Right cardiac atrium (tissue), 5 donors: Measurements from ENCODE around the gene ZNF609. TPM values are rescaled to one million over a fixed set of nuclear protein-coding genes. Genes with fewer than 3 reads are reported as not detected.

Experiments
- ATAC-seq, 2 donors: fragments of 200-7000 bp; cut with Tn5 transposase; one replicate each; pipeline versions ENCODE4 v1.8.0 to v1.9.1; 2020; ENCODE audit warnings: moderate library complexity in 2 of 2, mild to moderate bottlenecking in 1 of 2
- DNase-seq, 3 donors: peaks; one replicate each; pipeline ENCODE4 v3.0.0-alpha.2; 2020
- H3K27ac ChIP-seq: one replicate; pipeline ENCODE4 v1.5.1; 2013; ENCODE audit warnings: mild to moderate bottlenecking, low read length, control low read depth, moderate library complexity
- H3K27me3 ChIP-seq: one replicate; pipeline ENCODE4 v1.6.1; 2013; ENCODE audit not compliant: control insufficient read depth, insufficient read depth
- H3K4me1 ChIP-seq: one replicate; pipeline ENCODE4 v1.6.1; 2013; ENCODE audit warnings: low read length; ENCODE audit not compliant: control insufficient read depth, insufficient read depth
- H3K4me3 ChIP-seq: one replicate; pipeline ENCODE4 v1.5.1; 2013; ENCODE audit warnings: low read length, control low read depth
- H3K9me3 ChIP-seq: one replicate; pipeline ENCODE4 v1.6.1; 2013; ENCODE audit warnings: low read length; ENCODE audit not compliant: control insufficient read depth
- WGBS: extraction: QIAGEN DNeasy Blood & Tissue Kit; methylation state at CpG from one replicate; pipeline ENCODE4 v1.1.7; 2013; 5-methylcytosine and 5-hydroxymethylcytosine counted together
- intact Hi-C, 4 donors: fragments of 100-400 bp; cut with DNase I; formaldehyde crosslinking; loops; one replicate each; pipeline versions ENCODE4 v1.11.0 to v1.14.0; 2022 to 2023
- polyA plus RNA-seq: library from polyadenylated mRNA; stranded (reverse); fragments of 200-250 nt; gene quantifications from one replicate; pipeline ENCODE4 v1.2.3, GENCODE V29; 2013
- total RNA-seq, 4 donors: library from RNA; stranded (reverse); fragmentation: NEBNext Ultra II Directional; extraction: Animal tissue kit (Norgen Biotek cat#: 25700); gene quantifications; one replicate each; pipeline ENCODE4 v1.2.1, GENCODE V29; 2021
- donor health status: healthy with polysubstance abuse.
- donor health status: DM: no; HTN: yes; CAD: no.
- donor health status: DM: no; HTN: no; CAD: no.
- donor health status: DM: no; HTN: yes; CAD: no; lungs with severe emphysema.
- donor health status: DM: yes; HTN: yes; CAD: no.

Gene ZNF609
- total and polyA plus RNA-seq, 5 donors, result 8.4 to 23.9 (median 22.6) TPM

DNA sequence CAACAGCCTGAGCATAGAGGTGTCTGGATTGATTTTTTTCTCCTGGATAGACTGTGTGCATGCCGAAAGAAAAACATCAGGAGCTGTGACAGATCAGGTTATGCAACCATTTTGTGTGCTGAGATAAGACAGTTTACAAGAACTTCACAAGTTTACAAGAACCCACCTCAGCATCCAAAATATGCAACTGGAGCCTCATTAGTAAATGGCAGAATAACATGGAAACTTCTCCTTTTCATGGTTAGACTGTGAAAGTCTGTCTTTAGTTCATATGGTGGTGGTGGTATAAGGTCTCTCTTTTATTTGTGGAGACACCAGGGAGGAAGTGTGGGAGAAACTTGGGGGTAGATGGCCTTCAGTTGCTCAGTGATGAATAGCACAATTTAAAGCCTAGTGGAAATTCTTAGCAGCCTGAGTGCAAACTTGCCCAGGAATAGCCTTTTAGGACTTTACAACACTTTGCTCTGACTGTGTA lies 3.7 kb upstream of the ZNF609 start:
- Histone ChIP-seq H3K4me1 (peaks cover 1% of the 10 kb centered on the region), H3K4me3 (no peak overlapping the region), H3K9me3 (no peaks in the 10 kb centered on the region), H3K27me3 (no peaks in the 10 kb centered on the region), H3K27ac (no peak overlapping the region)
- no peak for ATAC-seq
- DNase-seq, result no peak
- 55% methylated on average over 1 of the region's 1 CpG for WGBS
- intact Hi-C loops, result loop anchor here in 1 of 4 donors (10.0 kb wide), 1 partner anchor 188 kb away; no protein-coding TSS in a partner anchor

GRCh38 chr15:64459066-64459781 lies 1.2 kb upstream of the ZNF609 start:
- H3K27me3 ChIP-seq, result no peaks in the 10 kb centered on the region
- no peaks in the 10 kb centered on the region for H3K9me3 ChIP-seq
- DNase-seq (no peak), ATAC-seq (no peak)
- intact Hi-C loops, result loop anchor here in 1 of 4 donors (10.0 kb wide), 1 partner anchor 186 kb away; no protein-coding TSS in a partner anchor
- no peak overlapping the region for H3K4me3 ChIP-seq
- peaks cover 6% of the 10 kb centered on the region for H3K4me1 ChIP-seq
- no peak overlapping the region for H3K27ac ChIP-seq
- WGBS, result 76% methylated on average over 3 of the region's 3 CpGs

DNA sequence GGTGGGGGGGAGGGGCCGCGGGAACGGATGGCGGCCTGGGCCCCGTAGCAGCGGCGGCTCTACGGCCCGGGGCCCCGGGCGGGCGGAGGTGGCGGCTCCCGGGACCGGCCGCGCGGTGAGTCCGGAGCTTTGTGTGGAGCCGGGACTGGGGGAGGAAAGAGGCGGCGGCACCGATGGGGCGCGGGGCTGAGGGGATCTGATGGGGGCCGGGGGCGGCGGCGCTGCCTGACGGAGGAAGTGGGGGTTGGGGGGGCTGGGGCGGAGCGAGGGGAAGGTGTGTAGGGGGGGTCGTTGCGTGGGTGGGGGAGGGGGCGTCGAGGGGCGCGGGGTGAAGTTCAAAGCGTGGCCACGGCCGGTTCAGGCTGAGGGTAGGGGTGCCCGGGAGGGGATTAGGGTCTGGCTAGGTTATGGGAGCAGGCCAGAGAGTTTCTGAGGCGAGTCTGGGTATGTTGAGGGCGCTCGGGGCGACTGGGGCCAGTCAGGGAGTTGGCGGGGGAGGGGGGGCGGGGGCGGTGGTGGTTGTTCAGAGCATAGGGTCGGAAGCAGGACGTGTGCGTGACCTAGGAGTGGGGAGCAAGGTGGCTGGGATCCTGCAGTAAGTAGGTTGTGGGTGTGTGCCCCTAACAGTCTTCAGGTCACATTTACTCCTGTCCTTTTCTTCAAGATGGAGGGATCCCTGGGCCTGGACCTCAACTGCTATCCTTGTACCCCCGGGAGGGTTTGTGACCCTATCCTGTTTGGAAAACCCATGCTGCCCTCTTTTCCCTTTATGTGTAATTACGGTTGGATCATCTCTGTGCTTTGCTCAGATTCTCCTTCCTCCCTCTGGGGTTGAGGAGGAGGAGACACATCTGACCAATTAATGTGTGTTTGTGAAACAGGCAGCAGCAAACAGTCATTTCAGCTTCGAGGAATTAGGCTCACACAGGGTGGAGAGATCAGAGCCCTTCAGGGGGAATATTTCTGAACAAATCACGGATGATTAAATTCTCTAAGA lies 644 bp downstream of the ZNF609 start:
- peak; percentile 76 to 80 for ATAC-seq
- Histone ChIP-seq H3K27ac (peak overlapping the region; percentile 93), H3K4me3 (peak overlapping the region; percentile 100), H3K4me1 (peaks cover 6% of the 10 kb centered on the region), H3K9me3 (no peaks in the 10 kb centered on the region), H3K27me3 (no peaks in the 10 kb centered on the region)
- intact Hi-C loops, result no loop called here
- peak in 2 of 3 donors; percentile 35 to 52 for DNase-seq
- under 1% methylated on average over 56 of the region's 56 CpGs for WGBS

- H3K27me3 ChIP-seq, result no peaks in the 10 kb centered on the region
- intact Hi-C loops, result no loop called here
- DNase-seq, result no peak
- peak overlapping the region; percentile 93 for H3K27ac ChIP-seq
- H3K4me3 ChIP-seq, result peak overlapping the region; percentile 100
- peak; percentile 15 to 17 for ATAC-seq
- peaks cover 6% of the 10 kb centered on the region for H3K4me1 ChIP-seq
- H3K9me3 ChIP-seq, result no peaks in the 10 kb centered on the region
- 7% methylated on average over 5 of the region's 5 CpGs for WGBS
Observed at GRCh38 chr15:64461721-64462162, 1.4 kb downstream of the ZNF609 start.

GRCh38 chr15:64462492-64462891 lies 2.1 kb downstream of the ZNF609 start:
- H3K4me3 ChIP-seq, result no peak overlapping the region
- H3K27ac ChIP-seq, result peak overlapping the region; percentile 61
- intact Hi-C loops, result no loop called here
- ATAC-seq (no peak), DNase-seq (no peak)
- peaks cover 6% of the 10 kb centered on the region for H3K4me1 ChIP-seq
- H3K27me3 ChIP-seq, result no peaks in the 10 kb centered on the region
- no peaks in the 10 kb centered on the region for H3K9me3 ChIP-seq

GRCh38 chr15:64464276-64465005 lies 4.1 kb downstream of the ZNF609 start:
- no peak overlapping the region for H3K27ac ChIP-seq
- no peaks in the 10 kb centered on the region for H3K27me3 ChIP-seq
- H3K4me3 ChIP-seq, result no peak overlapping the region
- no peaks in the 10 kb centered on the region for H3K9me3 ChIP-seq
- DNase-seq (no peak), ATAC-seq (no peak)
- H3K4me1 ChIP-seq, result peaks cover 6% of the 10 kb centered on the region
- 69% methylated on average over 3 of the region's 3 CpGs for WGBS
- intact Hi-C loops, result no loop called here

GRCh38 chr15:64466408-64467141 lies 6.2 kb downstream of the ZNF609 start:
- Histone ChIP-seq H3K4me3 (no peak overlapping the region), H3K9me3 (no peaks in the 10 kb centered on the region), H3K4me1 (peaks cover 6% of the 10 kb centered on the region), H3K27ac (no peak overlapping the region), H3K27me3 (no peaks in the 10 kb centered on the region)
- no peak for ATAC-seq
- intact Hi-C loops, result no loop called here
- DNase-seq, result no peak
- WGBS, result 75% methylated on average over 4 of the region's 4 CpGs

DNA sequence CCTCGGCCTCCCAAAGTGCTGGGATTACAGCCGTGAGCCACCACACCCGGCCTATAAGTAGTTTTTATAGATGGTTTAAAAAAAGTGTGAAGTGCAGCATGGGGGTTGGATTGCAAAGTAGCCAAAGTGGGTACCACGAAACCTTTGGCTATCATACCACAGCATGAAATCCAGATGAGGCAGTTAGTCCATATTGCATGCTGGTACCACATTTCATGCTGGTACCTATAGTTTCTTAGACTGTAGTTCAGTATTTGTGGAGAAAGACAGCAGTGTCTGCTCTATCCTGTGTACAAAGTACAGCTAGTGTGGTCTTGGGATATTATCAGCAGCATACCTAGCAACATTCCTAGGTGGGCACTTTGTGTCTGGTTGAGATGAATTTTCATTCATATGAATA lies 11.8 kb downstream of the ZNF609 start:
- no peaks in the 10 kb centered on the region for H3K27me3 ChIP-seq
- 95% methylated on average over 4 of the region's 4 CpGs for WGBS
- intact Hi-C loops, result no loop called here
- H3K27ac ChIP-seq, result no peak overlapping the region
- no peaks in the 10 kb centered on the region for H3K4me1 ChIP-seq
- no peaks in the 10 kb centered on the region for H3K9me3 ChIP-seq
- no peak overlapping the region for H3K4me3 ChIP-seq
- ATAC-seq (no peak), DNase-seq (no peak)

GRCh38 chr15:64474846-64475245 lies 14.5 kb downstream of the ZNF609 start:
- Histone ChIP-seq H3K4me3 (no peak overlapping the region), H3K27me3 (no peaks in the 10 kb centered on the region), H3K9me3 (no peaks in the 10 kb centered on the region), H3K4me1 (no peaks in the 10 kb centered on the region), H3K27ac (no peak overlapping the region)
- no peak for ATAC-seq
- WGBS, result 96% methylated on average over 2 of the region's 2 CpGs
- intact Hi-C loops, result no loop called here
- DNase-seq, result no peak

- DNase-seq, result no peak
- H3K9me3 ChIP-seq, result no peaks in the 10 kb centered on the region
- H3K27ac ChIP-seq, result no peak overlapping the region
- 91% methylated on average over 1 of the region's 1 CpG for WGBS
- ATAC-seq, result no peak
- no peak overlapping the region for H3K4me3 ChIP-seq
- intact Hi-C loops, result no loop called here
- no peaks in the 10 kb centered on the region for H3K27me3 ChIP-seq
- no peaks in the 10 kb centered on the region for H3K4me1 ChIP-seq
Observed at GRCh38 chr15:64476550-64476949, 16.2 kb downstream of the ZNF609 start.
